HG03460 (cell line): ENCODE results near the gene RERE.
"Not testable (repeated sequence)": the region's sequence is repeated elsewhere in the genome, so short reads cannot be mapped to it uniquely, and the experiment has no call there.

Experiments
- ATAC-seq: cut with Tn5 transposase; IDR thresholded peaks from one replicate; pipeline ENCODE4 v1.9.1; 2021; ENCODE audit not compliant: unreplicated experiment

RERE gene

GRCh38 chr1:8807004-8807403 lies 10.4 kb downstream of the RERE start:
- no peak for ATAC-seq

GRCh38 chr1:8800416-8800815 lies 17.0 kb downstream of the RERE start:
- no peak for ATAC-seq

GRCh38 chr1:8797216-8797615 lies 20.2 kb downstream of the RERE start:
- no peak for ATAC-seq

- no peak for ATAC-seq
Observed at GRCh38 chr1:8796812-8797211, 20.6 kb downstream of the RERE start.

GRCh38 chr1:8794605-8795004 lies 22.8 kb downstream of the RERE start:
- ATAC-seq, result no peak

GRCh38 chr1:8791819-8792218 lies 25.6 kb downstream of the RERE start:
- no peak for ATAC-seq

- ATAC-seq, result no peak
Observed at GRCh38 chr1:8790987-8791386, 26.5 kb downstream of the RERE start.

GRCh38 chr1:8790478-8790877 lies 27.0 kb downstream of the RERE start:
- ATAC-seq, result no peak

- no peak for ATAC-seq
Observed at GRCh38 chr1:8789314-8790214, 27.9 kb downstream of the RERE start.

- no peak for ATAC-seq
Observed at GRCh38 chr1:8787218-8787617, 30.2 kb downstream of the RERE start.

- not testable (repeated sequence) for ATAC-seq
Observed at GRCh38 chr1:8786204-8786603, 31.2 kb downstream of the RERE start.

- ATAC-seq, result no peak
Observed at GRCh38 chr1:8782955-8783354, 34.5 kb downstream of the RERE start.

GRCh38 chr1:8782001-8782620 lies 35.3 kb downstream of the RERE start:
- no peak for ATAC-seq

GRCh38 chr1:8780405-8780804 lies 37.0 kb downstream of the RERE start:
- ATAC-seq, result no peak

GRCh38 chr1:8777867-8778266 lies 39.6 kb downstream of the RERE start:
- ATAC-seq, result no peak

GRCh38 chr1:8776104-8776503 lies 41.3 kb downstream of the RERE start:
- ATAC-seq, result no peak

- ATAC-seq, result no peak
Observed at GRCh38 chr1:8767006-8767405, 50.4 kb downstream of the RERE start.

GRCh38 chr1:8765198-8765597 lies 52.2 kb downstream of the RERE start:
- no peak for ATAC-seq

- ATAC-seq, result no peak
Observed at GRCh38 chr1:8764293-8764937, 53.0 kb downstream of the RERE start.

GRCh38 chr1:8763888-8764287 lies 53.6 kb downstream of the RERE start:
- no peak for ATAC-seq

- no peak for ATAC-seq
Observed at GRCh38 chr1:8754993-8755392, 62.4 kb downstream of the RERE start.

GRCh38 chr1:8754247-8754650 lies 63.2 kb downstream of the RERE start:
- ATAC-seq, result no peak
